GM18951 (cell line): ENCODE data around the gene MROH7.

Source experiments
- POLR2A ChIP-seq: IDR thresholded peaks from 4 replicates; pipeline ENCODE4 v1.6.1; 2011; ENCODE audit warnings: mild to moderate bottlenecking; ENCODE audit not compliant: insufficient read length, insufficient read depth; ENCODE audit errors: extremely low read depth
- in situ Hi-C: fragments of 300-500 bp; cut with MboI; formaldehyde crosslinking; loops from one replicate; pipeline ENCODE4 v1.12.0; 2022; ENCODE audit warnings: low sequenced_read_pairs, mixed read lengths, inconsistent platforms; ENCODE audit not compliant: unreplicated experiment

MROH7 gene

GRCh38 chr1:54604572-54605370 lies 36.8 kb upstream of the MROH7 start:
- no peak for TF ChIP-seq POLR2A
- in situ Hi-C loops = no loop called here

GRCh38 chr1:54606096-54606989 lies 35.2 kb upstream of the MROH7 start:
- no peak for TF ChIP-seq POLR2A
- in situ Hi-C loops = no loop called here

- no peak for TF ChIP-seq POLR2A
- in situ Hi-C loops = no loop called here
Measured at GRCh38 chr1:54606990-54607325, 34.6 kb upstream of the MROH7 start.

GRCh38 chr1:54607821-54608565 lies 33.6 kb upstream of the MROH7 start:
- in situ Hi-C loops = no loop called here
- no peak for TF ChIP-seq POLR2A

DNA sequence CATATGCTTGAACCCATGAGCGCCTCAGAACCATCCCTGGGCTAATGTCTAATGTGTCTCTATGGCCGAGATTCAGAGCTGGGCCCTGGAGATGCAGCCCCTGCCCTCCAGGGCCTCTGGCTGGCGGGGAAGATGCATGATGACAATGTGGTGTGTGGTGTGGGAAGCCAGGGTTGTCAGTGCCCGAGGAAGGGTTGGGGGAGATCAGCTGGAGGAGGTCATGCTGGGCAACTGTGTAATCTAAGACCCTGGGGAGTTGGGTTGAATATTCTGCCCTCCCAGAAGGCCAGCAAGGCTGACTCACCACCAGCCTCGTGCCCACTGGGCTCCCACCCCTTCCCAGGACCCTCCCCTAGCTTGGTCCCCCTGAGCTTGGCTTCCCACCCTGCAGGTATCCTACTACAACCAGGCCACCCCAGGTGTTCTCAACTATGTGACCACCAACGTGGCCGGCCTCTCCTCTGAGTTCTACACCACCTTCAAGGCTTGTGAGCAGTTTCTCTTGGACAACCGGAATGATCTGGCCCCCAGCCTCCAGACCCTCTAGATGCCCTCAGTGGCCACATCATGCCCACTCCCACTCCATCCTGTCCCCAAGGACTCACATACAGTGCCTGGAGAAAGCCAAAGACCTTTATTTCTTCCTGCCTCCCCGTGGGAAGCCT lies 32.9 kb upstream of the MROH7 start:
- TF ChIP-seq POLR2A = no peak
- in situ Hi-C loops = no loop called here

DNA sequence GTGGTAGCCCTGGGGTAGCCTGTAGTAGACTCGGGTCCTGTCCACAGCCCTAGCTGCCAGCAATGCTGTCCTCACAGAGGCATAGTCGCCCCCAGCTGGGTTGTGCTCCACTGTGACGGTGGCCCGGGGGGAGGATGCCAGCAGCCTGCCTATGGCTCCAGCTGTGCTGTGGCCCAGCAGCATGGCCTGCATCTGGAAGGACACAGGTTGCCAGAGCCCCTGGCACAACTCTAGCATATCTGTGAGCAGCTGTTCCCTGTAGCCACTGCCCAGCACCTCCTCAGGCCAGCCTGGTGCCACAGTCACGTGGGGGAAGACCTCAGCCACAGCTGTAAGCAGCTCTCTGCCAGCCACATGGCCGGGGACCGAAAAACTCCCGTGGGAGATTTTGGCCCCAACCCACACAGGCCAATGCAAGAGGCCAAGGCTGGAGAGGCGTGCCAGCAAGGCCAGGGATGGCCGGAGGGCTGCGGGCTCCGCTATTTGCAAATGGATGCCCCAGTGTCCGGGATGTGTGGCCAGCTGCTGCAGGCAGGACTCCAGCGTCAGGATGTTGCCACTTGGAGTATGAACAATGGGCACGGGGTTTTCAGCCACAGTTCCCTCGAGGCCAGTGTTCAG lies 32.2 kb upstream of the MROH7 start:
- in situ Hi-C loops = no loop called here
- TF ChIP-seq POLR2A = no peak

DNA sequence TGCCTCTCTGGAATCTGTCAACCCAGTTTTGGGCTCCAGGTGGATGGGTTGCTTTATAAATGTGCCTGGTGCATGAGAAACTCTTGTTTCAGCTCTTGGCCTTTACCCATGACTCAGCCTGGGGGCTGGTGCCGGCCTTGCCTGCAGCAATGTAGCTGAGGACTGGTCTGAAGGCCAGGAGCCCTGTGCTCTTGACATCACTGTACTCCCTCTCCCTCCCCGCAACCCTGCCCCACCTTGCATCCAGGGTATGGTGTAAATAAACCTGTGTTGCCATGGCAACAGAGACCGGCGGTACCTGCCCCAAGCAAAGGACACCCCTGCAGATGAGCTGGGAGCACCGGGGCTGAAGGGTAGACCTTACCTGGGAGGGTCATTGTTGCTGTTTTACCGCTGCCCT lies 31.5 kb upstream of the MROH7 start:
- no peak for TF ChIP-seq POLR2A
- in situ Hi-C loops = no loop called here

- no peak for TF ChIP-seq POLR2A
- in situ Hi-C loops = no loop called here
Measured at GRCh38 chr1:54610601-54611580, 30.7 kb upstream of the MROH7 start.

DNA sequence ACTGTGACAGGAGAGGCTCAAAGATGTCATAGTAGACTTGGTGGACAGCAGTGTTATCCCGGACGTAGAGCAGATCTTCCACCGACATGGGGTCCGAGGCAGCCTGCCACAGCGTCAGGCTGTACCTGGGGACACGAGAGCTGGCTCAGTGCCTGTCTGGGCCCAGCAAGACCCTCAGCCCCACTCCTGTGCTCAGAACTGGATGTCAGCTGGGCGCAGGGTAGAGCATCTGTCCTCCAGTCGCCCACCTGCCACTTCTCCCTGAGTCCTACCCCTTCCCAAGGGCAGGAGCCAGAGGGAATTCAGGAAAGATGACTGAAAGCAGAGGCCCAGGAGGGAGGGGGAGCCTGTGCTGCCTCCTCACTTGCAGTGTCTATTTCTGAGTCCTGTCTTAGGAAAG lies 30.0 kb upstream of the MROH7 start:
- TF ChIP-seq POLR2A = no peak
- in situ Hi-C loops = no loop called here

DNA sequence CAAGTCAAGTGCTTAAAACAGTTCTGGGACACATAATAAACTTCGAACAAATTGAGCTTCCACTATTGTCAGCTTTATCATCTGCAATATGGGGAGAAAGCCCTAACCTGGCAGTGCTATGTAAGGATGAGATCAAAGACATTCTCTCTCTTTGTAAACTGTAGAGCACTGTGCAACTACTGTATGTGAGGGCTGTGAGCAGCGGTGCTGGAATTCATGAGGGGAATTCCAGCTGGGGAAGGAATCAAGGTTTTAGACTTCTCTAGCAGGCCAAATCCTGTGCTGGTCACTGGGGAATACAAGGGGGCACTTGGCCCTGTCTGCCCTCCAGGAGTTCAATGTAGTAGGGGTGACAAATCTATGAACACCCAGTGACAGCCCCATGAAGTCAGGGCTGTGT lies 27.6 kb upstream of the MROH7 start:
- in situ Hi-C loops = no loop called here
- TF ChIP-seq POLR2A = no peak

DNA sequence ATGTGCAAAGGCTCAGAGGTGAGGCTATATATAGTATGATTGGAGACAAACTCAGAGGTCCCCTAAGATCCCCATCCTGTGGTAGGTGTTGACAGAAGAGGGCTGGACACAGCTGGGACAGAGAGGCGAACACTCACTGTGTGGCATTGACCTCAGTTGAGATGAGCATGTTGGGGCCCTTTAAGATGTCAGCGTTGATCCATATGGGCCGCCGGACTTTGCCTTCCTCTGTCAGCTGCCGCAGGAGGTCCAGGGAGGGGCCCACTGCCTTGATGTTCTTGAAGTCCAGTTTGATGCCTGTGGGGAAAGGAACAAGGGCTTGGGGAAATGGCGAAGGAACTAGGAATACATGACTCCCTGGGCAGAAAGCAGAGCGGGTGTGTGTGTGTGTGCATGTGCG lies 27.0 kb upstream of the MROH7 start:
- TF ChIP-seq POLR2A = no peak
- in situ Hi-C loops = no loop called here
